Adrenal gland (tissue), 5 donors: Measurements from ENCODE around the gene PERCC1.

Experiments
- POLR2A ChIP-seq, 2 donors: fragments of 450-650 bp; IDR thresholded peaks; one replicate each; pipeline ENCODE4 v1.6.1; 2017; ENCODE audit warnings: antibody characterized with exemption in 2 of 2, mild to moderate bottlenecking in 2 of 2, moderate library complexity in 1 of 2
- TF ChIP-seq, protein P1 (sequence below), 6 experiments: fragments of 450-650 bp in 4 of 6; fragments of 200-600 bp in 2 of 6; sonication (generic) in 1 of 6; IDR thresholded peaks; 1 replicate in 5 of 6; 2 replicates in 1 of 6; pipeline versions ENCODE4 v1.5.1 to v1.8.0; 2016 to 2021; ENCODE audit warnings: antibody characterized with exemption in 6 of 6, mild to moderate bottlenecking in 2 of 6, moderate library complexity in 1 of 6
- donor health status: DM: no; HTN: no; CAD: no.

DNA sequence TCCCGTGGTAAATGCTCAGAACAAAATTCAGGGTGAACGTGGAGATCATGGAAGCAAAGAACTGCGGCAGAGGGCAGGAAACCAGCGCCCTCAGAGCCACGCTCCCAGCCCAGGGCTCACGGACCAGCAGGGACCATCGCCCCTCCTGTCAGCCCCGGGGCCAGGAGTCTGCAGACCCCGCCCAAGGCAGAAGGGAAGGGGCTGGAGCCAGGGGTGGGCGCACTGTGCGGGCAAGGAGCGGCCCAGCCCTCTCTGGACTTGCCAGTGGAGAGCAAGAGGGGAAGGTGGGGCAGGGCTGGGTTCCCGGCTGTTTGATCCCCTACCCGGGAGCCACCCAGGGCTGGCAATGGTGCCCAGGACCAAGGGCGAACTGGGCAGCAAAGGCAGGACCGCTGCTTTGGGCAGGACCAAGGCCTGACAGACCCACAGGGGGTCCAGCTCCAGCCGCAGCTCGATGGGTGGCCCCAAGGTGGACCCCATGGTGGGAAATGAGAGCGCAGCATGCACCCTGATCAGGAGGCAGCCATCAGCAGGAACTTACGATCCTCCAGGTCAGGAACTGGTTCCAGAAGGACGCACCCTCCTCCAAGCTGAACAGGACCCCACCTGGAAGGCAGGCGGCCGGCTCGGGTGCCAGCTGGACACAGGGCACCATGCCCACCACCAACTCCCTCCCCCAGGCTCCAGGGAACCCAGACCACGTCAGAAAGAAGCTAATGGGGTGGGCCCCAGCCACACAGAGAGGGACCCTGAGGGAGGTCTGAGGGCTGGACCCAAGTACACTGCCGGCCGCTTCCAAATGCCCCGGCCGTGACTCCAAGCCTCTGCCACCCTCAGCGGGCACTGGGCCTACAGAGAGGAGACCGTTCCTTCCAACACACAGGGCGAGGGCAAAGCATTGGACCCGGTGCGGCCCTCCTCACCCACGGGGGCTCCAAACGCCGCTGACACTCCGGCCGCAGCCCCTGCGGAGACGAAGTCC lies 24.6 kb downstream of the PERCC1 start:
- TF ChIP-seq, protein P1, sequence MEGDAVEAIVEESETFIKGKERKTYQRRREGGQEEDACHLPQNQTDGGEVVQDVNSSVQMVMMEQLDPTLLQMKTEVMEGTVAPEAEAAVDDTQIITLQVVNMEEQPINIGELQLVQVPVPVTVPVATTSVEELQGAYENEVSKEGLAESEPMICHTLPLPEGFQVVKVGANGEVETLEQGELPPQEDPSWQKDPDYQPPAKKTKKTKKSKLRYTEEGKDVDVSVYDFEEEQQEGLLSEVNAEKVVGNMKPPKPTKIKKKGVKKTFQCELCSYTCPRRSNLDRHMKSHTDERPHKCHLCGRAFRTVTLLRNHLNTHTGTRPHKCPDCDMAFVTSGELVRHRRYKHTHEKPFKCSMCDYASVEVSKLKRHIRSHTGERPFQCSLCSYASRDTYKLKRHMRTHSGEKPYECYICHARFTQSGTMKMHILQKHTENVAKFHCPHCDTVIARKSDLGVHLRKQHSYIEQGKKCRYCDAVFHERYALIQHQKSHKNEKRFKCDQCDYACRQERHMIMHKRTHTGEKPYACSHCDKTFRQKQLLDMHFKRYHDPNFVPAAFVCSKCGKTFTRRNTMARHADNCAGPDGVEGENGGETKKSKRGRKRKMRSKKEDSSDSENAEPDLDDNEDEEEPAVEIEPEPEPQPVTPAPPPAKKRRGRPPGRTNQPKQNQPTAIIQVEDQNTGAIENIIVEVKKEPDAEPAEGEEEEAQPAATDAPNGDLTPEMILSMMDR (IDR thresholded peaks at IDR 0.05) = no peak
- no peak for TF ChIP-seq POLR2A (IDR thresholded peaks at IDR 0.05)
